ENCODE results near the gene TMEM256.

The TMEM256 gene

GRCh38 chr17:7443499-7444485 lies 39.9 kb upstream of the TMEM256 start:
- Histone ChIP-seq H3K4me1 (peaks cover 12% of the 10 kb centered on the region), H3K27me3 (ENCODE audit: control insufficient read depth, insufficient read depth, low read length) (no peaks in the 10 kb centered on the region), H3K36me3 (ENCODE audit: control insufficient read depth, insufficient read depth, low read length) (no peaks in the 10 kb centered on the region), H3K4me3 (ENCODE audit: low read depth, low read length) (peak overlapping the region; percentile 78), H3K4me2 (ENCODE audit: low read length) (peak overlapping the region; percentile 92), H3K27ac (no peak overlapping the region), H3K79me2 (no peaks in the 10 kb centered on the region), H2AFZ (no peak overlapping the region), H3K9ac (no peak overlapping the region), H3K9me3 (ENCODE audit: control insufficient read depth, low read length) (no peaks in the 10 kb centered on the region)
- no peak for TF ChIP-seq CTCF (IDR thresholded peaks at IDR 0.05)

- no peaks in the 10 kb centered on the region for H3K27me3 ChIP-seq (ENCODE audit: control insufficient read depth, insufficient read depth, low read length)
- no peak overlapping the region for H3K4me3 ChIP-seq (ENCODE audit: low read depth, low read length)
- peaks cover 12% of the 10 kb centered on the region for H3K4me1 ChIP-seq
Observed at GRCh38 chr17:7442142-7442541, 38.2 kb upstream of the TMEM256 start.

GRCh38 chr17:7441266-7441665 lies 37.4 kb upstream of the TMEM256 start:
- Histone ChIP-seq H3K27ac (peak overlapping the region; percentile 13), H2AFZ (peak overlapping the region; percentile 88), H3K4me1 (peaks cover 12% of the 10 kb centered on the region), H3K4me2 (ENCODE audit: low read length) (peak overlapping the region; percentile 99), H3K79me2 (no peaks in the 10 kb centered on the region), H3K36me3 (ENCODE audit: control insufficient read depth, insufficient read depth, low read length) (no peaks in the 10 kb centered on the region), H3K4me3 (ENCODE audit: low read depth, low read length) (peak overlapping the region; percentile 76), H3K9ac (no peak overlapping the region), H3K9me3 (ENCODE audit: control insufficient read depth, low read length) (no peaks in the 10 kb centered on the region), H3K27me3 (ENCODE audit: control insufficient read depth, insufficient read depth, low read length) (no peaks in the 10 kb centered on the region)
- no peak for TF ChIP-seq CTCF (IDR thresholded peaks at IDR 0.05)

More at GRCh38 chr17:7442142-7442541, 38.2 kb upstream of the TMEM256 start:
- no peak overlapping the region for H3K27ac ChIP-seq
- no peaks in the 10 kb centered on the region for H3K36me3 ChIP-seq (ENCODE audit: control insufficient read depth, insufficient read depth, low read length)
- no peaks in the 10 kb centered on the region for H3K79me2 ChIP-seq
- H3K9ac ChIP-seq, result no peak overlapping the region
- TF ChIP-seq CTCF (IDR thresholded peaks at IDR 0.05), result no peak
- H2AFZ ChIP-seq, result no peak overlapping the region
- H3K4me2 ChIP-seq (ENCODE audit: low read length), result no peak overlapping the region
- H3K9me3 ChIP-seq (ENCODE audit: control insufficient read depth, low read length), result no peaks in the 10 kb centered on the region

- H3K9me3 ChIP-seq (ENCODE audit: control insufficient read depth, low read length), result no peaks in the 10 kb centered on the region
- no peak overlapping the region for H3K9ac ChIP-seq
- H3K36me3 ChIP-seq (ENCODE audit: control insufficient read depth, insufficient read depth, low read length), result no peaks in the 10 kb centered on the region
- H3K4me3 ChIP-seq (ENCODE audit: low read depth, low read length), result peak overlapping the region; percentile 76
- H3K4me2 ChIP-seq (ENCODE audit: low read length), result peak overlapping the region; percentile 99
- peak overlapping the region; percentile 88 for H2AFZ ChIP-seq
- H3K4me1 ChIP-seq, result peaks cover 12% of the 10 kb centered on the region
- H3K27me3 ChIP-seq (ENCODE audit: control insufficient read depth, insufficient read depth, low read length), result no peaks in the 10 kb centered on the region
- peak overlapping the region; percentile 13 for H3K27ac ChIP-seq
- no peak for TF ChIP-seq CTCF (IDR thresholded peaks at IDR 0.05)
- no peaks in the 10 kb centered on the region for H3K79me2 ChIP-seq
Observed at GRCh38 chr17:7440834-7441195, 36.9 kb upstream of the TMEM256 start.

All from parathyroid adenoma (tissue), 2 donors.